BJ (cell line): Measurements from ENCODE around the gene ZNF423. TPM values are rescaled to one million over a fixed set of nuclear protein-coding genes. Genes with fewer than 3 reads are reported as not detected.

Experiments used
- CTCF ChIA-PET: fragments of 350-600 bp; formaldehyde crosslinking; extraction: SDS; loops from one replicate; lab custom pipeline; 2021; ENCODE audit warnings: antibody characterized with exemption, inconsistent platforms; lab: Yijun Ruan, JAX
- POLR2A ChIA-PET: fragments of 300-600 bp; sonication (Branson Sonifier 250); formaldehyde crosslinking; extraction: SDS; loops from one replicate; lab custom pipeline; 2021; ENCODE audit warnings: antibody characterized with exemption; lab: Charles Lee
- DNase-seq: peaks from one replicate; pipeline ENCODE4 v3.0.0-alpha.2; 2011; ENCODE audit warnings: low read depth
- H3K27me3 ChIP-seq: 2 replicates; pipeline ENCODE4 v1.6.0; 2011; ENCODE audit warnings: low read length; ENCODE audit not compliant: control insufficient read depth, insufficient read depth
- H3K36me3 ChIP-seq: 2 replicates; pipeline ENCODE4 v1.5.1; 2011; ENCODE audit warnings: low read length; ENCODE audit not compliant: control insufficient read depth, insufficient read depth
- H3K4me3 ChIP-seq: 2 replicates; pipeline ENCODE4 v1.5.1; 2011; ENCODE audit warnings: low read depth, mild to moderate bottlenecking, control low read depth, low read length
- polyA plus RNA-seq: library from polyadenylated mRNA; depleted of rRNA; stranded (reverse); fragments of >200 nt; gene quantifications from 2 replicates; pipeline ENCODE4 v1.2.3, GENCODE V29; 2011
- TF ChIP-seq, protein P1 (sequence below): IDR thresholded peaks from 2 replicates; pipeline ENCODE4 v1.5.1; 2011; ENCODE audit warnings: low read depth, mild to moderate bottlenecking, control low read depth, inconsistent platforms, low read length, moderate library complexity; ENCODE audit not compliant: insufficient read depth

ZNF423 gene
- polyA plus RNA-seq, 1 experiment: 0.22 TPM

DNA sequence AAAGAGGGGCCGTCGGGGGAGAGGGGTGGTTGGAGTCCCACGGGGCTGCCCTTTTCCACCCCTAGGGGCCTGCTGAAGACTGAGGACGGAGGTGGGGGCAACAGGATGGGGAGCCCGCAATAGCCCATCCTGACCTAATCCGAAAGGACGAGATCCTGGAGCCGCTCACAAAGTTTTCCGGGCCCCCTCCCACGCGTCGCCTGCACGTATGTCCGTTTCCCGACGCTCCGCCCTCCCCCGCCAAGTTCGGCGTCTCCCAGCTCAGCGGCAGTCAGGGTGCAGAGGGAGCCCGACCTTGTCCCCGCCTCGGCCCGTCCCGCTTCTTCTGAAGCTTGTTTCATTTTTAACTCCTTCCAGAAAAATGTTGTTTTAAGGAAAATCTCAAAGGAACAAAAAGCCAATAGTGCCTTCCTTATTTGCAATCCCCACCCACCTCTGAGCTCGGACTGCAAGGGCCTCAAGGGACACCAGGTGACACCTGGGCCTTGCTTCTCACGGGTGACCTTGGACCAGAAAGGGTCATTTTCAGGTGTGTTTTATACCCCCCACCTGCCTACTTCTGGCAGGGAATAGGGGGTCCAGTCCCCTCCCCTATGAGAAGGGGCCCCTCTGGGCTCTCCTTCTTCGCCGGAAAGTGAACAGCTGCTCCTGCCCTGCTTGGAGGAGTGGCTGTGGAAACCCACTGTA lies 3.4 kb upstream of the ZNF423 start:
- DNase-seq: no peak
- no peaks in the 10 kb centered on the region for H3K36me3 ChIP-seq
- H3K4me3 ChIP-seq: peak overlapping the region; percentile 29
- TF ChIP-seq, protein P1, sequence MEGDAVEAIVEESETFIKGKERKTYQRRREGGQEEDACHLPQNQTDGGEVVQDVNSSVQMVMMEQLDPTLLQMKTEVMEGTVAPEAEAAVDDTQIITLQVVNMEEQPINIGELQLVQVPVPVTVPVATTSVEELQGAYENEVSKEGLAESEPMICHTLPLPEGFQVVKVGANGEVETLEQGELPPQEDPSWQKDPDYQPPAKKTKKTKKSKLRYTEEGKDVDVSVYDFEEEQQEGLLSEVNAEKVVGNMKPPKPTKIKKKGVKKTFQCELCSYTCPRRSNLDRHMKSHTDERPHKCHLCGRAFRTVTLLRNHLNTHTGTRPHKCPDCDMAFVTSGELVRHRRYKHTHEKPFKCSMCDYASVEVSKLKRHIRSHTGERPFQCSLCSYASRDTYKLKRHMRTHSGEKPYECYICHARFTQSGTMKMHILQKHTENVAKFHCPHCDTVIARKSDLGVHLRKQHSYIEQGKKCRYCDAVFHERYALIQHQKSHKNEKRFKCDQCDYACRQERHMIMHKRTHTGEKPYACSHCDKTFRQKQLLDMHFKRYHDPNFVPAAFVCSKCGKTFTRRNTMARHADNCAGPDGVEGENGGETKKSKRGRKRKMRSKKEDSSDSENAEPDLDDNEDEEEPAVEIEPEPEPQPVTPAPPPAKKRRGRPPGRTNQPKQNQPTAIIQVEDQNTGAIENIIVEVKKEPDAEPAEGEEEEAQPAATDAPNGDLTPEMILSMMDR: no peak
- POLR2A ChIA-PET: no interaction called here
- peaks cover 14% of the 10 kb centered on the region for H3K27me3 ChIP-seq
- CTCF ChIA-PET: interaction anchor here (1.0 to 8.0 kb wide), 3 partner anchors 8 to 16 kb away, joined by 3 to 57 read pairs (median 11); no protein-coding TSS in a partner anchor

DNA sequence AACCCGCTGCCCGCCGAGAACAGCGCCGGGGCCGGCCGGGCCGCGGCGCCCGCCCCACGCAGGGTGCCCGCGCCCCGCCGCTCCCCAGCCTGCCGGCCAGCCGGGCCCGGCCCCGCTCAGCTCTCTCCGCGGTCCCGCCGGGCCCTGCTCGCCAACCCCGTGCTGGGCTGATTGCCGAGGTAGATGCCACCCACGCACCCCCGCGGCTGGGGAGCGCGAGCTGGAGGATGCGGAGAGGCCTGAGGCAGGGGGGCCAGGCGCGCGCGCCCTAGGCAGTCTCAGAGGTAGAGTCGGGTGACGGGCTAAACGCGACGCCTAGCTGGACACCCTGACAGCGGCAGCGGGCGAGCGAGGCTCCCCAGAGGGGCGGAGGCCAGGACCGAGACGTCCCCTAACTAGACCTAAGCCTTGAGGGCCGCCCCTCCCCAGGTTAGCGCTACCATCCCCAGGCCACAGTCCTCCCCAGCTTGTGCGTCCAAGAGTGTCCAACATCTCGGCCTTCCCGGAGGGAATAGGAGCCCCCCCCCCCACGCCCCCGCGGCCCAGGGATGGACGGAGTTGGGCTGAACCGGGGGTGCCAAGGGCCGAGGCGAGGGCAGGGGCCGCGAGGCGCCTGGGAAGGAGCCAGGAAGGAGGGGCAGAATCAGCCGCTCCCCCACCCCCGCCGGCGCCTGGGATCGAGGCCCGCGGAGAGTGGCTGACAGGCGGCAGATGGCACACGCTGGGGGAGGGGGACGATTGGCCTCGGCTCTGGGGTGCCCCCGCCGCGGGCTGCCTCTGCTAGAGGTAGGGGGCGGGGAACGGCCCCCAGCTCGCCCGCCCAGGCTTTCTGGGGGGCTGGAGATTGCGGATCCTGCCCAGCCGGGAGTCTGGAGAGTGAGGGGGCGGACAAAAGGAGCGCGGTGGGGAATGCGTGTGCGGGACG lies 2.5 kb upstream of the ZNF423 start:
- no peak for DNase-seq
- Histone ChIP-seq H3K4me3 (peak overlapping the region; percentile 29), H3K27me3 (peaks cover 16% of the 10 kb centered on the region), H3K36me3 (no peaks in the 10 kb centered on the region)
- TF ChIP-seq, protein P1: no peak
- POLR2A ChIA-PET: no interaction called here
- CTCF ChIA-PET: interaction anchor here (0.6 to 8.0 kb wide), 15 partner anchors 7 to 367 kb away, joined by 3 to 57 read pairs (median 4); no protein-coding TSS in a partner anchor

DNA sequence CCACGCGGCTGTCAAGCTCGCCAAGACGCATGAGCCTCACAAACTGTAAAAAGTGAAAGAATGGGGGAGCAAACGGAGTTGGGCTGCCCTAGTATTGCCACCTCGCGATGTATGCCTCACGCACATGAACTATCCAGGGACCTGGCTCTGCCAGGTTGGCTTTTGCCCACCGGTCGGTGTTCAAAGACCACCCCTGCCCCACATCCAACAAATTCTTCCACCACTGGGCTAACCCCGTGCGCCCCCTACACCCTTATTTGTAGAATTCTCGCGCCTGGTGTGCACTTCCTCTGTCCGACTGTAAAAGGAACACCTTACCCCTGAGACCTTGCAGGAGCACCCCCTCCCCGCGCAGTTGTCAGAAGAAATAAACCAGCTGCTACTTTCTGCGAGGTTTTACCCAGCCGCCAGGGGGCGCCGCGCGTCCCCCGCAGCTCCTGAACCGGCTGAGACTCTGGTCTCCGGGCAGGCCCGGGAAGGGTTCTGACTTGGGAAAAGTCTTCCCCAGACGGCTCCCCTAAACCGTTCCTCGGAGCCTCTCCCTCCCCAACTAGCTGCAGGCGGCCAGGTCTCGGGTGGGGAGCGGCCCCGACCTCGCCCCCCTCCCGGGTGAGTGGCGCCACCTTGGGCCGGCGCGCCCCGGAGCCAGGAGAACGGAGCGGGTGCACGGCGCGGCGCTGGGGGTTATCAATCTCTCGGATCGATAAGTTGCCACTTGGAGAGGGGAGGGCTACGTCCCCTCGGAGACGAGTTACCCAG lies 1.7 kb upstream of the ZNF423 start:
- TF ChIP-seq, protein P1: peak; percentile 82
- ChIA-PET CTCF (interaction anchor here (0.6 to 8.0 kb wide), 22 partner anchors 8 to 366 kb away, joined by 3 to 57 read pairs (median 4); no protein-coding TSS in a partner anchor), POLR2A (no interaction called here)
- Histone ChIP-seq H3K36me3 (no peaks in the 10 kb centered on the region), H3K27me3 (peaks cover 19% of the 10 kb centered on the region), H3K4me3 (peak overlapping the region; percentile 30)
- DNase-seq: no peak

DNA sequence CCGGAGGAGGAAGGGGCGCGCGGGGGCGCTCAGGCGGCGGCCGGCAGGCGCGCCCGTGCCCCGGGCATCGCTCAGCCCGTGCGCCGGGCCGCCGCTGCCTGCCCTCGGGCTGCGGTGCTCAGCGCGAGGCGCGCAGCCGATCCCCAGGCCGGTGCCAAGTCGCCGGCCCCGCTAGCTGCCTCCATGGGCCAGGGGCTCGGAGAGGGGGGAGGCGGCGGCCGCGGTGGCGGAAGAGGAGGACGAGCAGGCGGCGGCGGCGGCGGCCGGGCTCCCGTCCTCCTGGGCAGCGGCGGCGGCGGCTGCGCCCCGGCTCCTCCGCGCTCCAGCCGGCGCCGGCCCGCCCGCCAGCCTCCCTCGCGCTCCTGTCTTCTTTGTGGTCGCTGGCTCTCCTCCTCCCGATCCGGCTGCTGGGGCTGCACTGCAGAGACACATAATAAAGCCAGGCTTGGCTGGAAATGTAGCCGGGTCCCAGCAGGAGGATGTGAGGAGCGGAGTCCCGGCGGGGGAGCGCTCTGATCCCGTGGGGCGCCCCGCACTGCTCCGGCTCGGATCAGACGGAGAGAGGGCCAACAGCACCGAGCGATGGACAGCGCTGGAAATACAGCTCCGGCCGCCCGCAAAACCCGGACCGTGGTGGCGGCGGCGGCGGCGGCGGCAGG lies 889 bp upstream of the ZNF423 start:
- ChIA-PET POLR2A (no interaction called here), CTCF (interaction anchor here (0.7 to 8.0 kb wide), 18 partner anchors 8 to 365 kb away, joined by 3 to 57 read pairs (median 4); no protein-coding TSS in a partner anchor)
- no peak for DNase-seq
- Histone ChIP-seq H3K4me3 (peak overlapping the region; percentile 39), H3K36me3 (no peaks in the 10 kb centered on the region), H3K27me3 (peaks cover 19% of the 10 kb centered on the region)
- TF ChIP-seq, protein P1: peak; percentile 32; the same call in 1 of the 2 replicates
